Heart right ventricle (tissue), 16 donors: ENCODE results near the gene TMEM238. TPM values are rescaled to one million over a fixed set of nuclear protein-coding genes. Genes with fewer than 3 reads are reported as not detected.
A peak's percentile ranks its signal among the peaks of the same experiment; 100 is the strongest.

Experiments used
- ATAC-seq, 8 donors: fragments of 200-7000 bp; cut with Tn5 transposase; one replicate each; pipeline ENCODE4 v1.9.1; 2020; ENCODE audit warnings: mild to moderate bottlenecking in 8 of 8, moderate library complexity in 8 of 8, moderate number of reproducible peaks in 1 of 8
- DNase-seq, 2 donors: peaks; one replicate each; pipeline ENCODE4 v3.0.0-alpha.2; 2020
- H3K27ac ChIP-seq, 10 donors: fragments of 200-600 bp; sonication (generic) in 2 of 10; one replicate each; pipeline versions ENCODE4 v1.5.0 to v1.8.0; 2020 to 2022; ENCODE audit warnings: mild to moderate bottlenecking in 3 of 10
- H3K27me3 ChIP-seq, 7 donors: fragments of 200-600 bp; one replicate each; pipeline ENCODE4 v1.8.0; 2021 to 2022; ENCODE audit warnings: mild to moderate bottlenecking in 2 of 7
- H3K36me3 ChIP-seq, 9 donors: fragments of 200-600 bp; sonication (generic) in 1 of 9; one replicate each; pipeline versions ENCODE4 v1.5.0 to v1.8.0; 2020 to 2022; ENCODE audit warnings: mild to moderate bottlenecking in 2 of 9
- H3K4me1 ChIP-seq, 9 donors: fragments of 200-600 bp; sonication (generic) in 1 of 9; one replicate each; pipeline versions ENCODE4 v1.5.0 to v1.8.0; 2020 to 2022; ENCODE audit warnings: mild to moderate bottlenecking in 4 of 9
- H3K4me3 ChIP-seq, 10 donors: fragments of 200-600 bp; sonication (generic) in 2 of 10; one replicate each; pipeline versions ENCODE4 v1.5.0 to v1.8.0; 2020 to 2022; ENCODE audit warnings: mild to moderate bottlenecking in 7 of 10, moderate library complexity in 2 of 10
- H3K9me3 ChIP-seq, 11 donors: fragments of 200-600 bp in 10 of 11; sonication (generic) in 2 of 11; one replicate each; pipeline versions ENCODE4 v1.5.0 to v1.8.0; 2013 to 2022; ENCODE audit warnings: mild to moderate bottlenecking in 2 of 11, control low read depth in 1 of 11, moderate library complexity in 1 of 11
- CTCF ChIP-seq, 9 donors: fragments of 200-600 bp; sonication (generic) in 2 of 9; IDR thresholded peaks; one replicate each; pipeline versions ENCODE4 v1.5.0 to v1.8.0; 2021 to 2022; ENCODE audit warnings: antibody characterized with exemption in 9 of 9, mild to moderate bottlenecking in 5 of 9, moderate library complexity in 1 of 9
- WGBS, 2 donors: extraction: QIAGEN DNeasy Blood & Tissue Kit; methylation state at CpG; one replicate each; pipeline ENCODE4 v1.1.7; 2013; ENCODE audit warnings: inconsistent platforms in 1 of 2; 5-methylcytosine and 5-hydroxymethylcytosine counted together
- intact Hi-C, 10 donors: fragments of 100-400 bp; cut with DNase I; formaldehyde crosslinking; loops; one replicate each; pipeline versions ENCODE4 v1.11.1 to v1.14.2; 2022
- polyA plus RNA-seq, 2 donors: library from polyadenylated mRNA; stranded (reverse); fragments of 200-250 nt; gene quantifications; one replicate each; pipeline ENCODE4 v1.2.3, GENCODE V29; 2013
- total RNA-seq, 10 donors: library from RNA; stranded (reverse); fragmentation: NEBNext Ultra II Directional in 3 of 10; extraction: Animal tissue kit (Norgen Biotek cat#: 25700) in 3 of 10; gene quantifications; one replicate each; pipeline versions ENCODE4 v1.2.1 to v1.2.4, GENCODE V29; 2021 to 2023
- donor health status: Arrhythmogenic right ventricular cardiomyopathy.
- donor health status: ischemic (EF 13 %, LVEDD 7.1; RV severe dilation, severe dysfunction).
- donor health status: healthy with polysubstance abuse.
- donor health status: DM: no; HTN: yes; CAD: no.
- donor health status: DM: no; HTN: no; CAD: no.
- donor health status: ischemic (EF 25% LVEDD 6.9; RV normal size, moderate dysfunction).
- donor health status: ischemic (EF 25% LVEDD 5.7; RV mildly dilated, moderate dysfunction).
- donor health status: healthy.
- donor health status: DM: yes; HTN: yes; CAD: no.
- donor health status: Ischemic cardiomyopathy.
- donor health status: ischemic (EF 35%, LVEDD 5.7; RV mildly dilated, moderate dysfunction).
- donor health status: nonischemic (EF 11% LVEDD 7.7; RV severe dilation, severe dysfunction).
- donor health status: DM: yes; HTN: yes; CAD: no.
- donor health status: PGD.
- donor health status: ischemic (EF 29% LVEDD 5.4; RV normal size, mild dysfunction).
- donor health status: nonischemic (EF 23%, LVEDD 6.1; RV moderate dilation, normal function).

TMEM238 gene
- total and polyA plus RNA-seq, 12 donors: 0.06 to 1.3 (median 0.39) TPM; not detected in 3

GRCh38 chr19:55389386-55390317, 5.6 kb upstream of the TMEM238 start:
- intact Hi-C loops: loop anchor here in 4 of 10 donors (5.0 to 10.0 kb wide), 4 partner anchors 73 to 107 kb away; partner anchors contain the start of genes BRSK1 (in 1 of the 4), C19orf85 (in 1 of the 4), HSPBP1 (in 1 of the 4) and ISOC2 (in 1 of the 4)
- no peaks in the 10 kb centered on the region for H3K9me3 ChIP-seq
- 85 to 86% methylated on average over 21 of the region's 21 CpGs for WGBS, 2 donors

GRCh38 chr19:55387736-55388497, 3.8 kb upstream of the TMEM238 start:
- 89 to 90% methylated on average over 24 of the region's 24 CpGs for WGBS, 2 donors
- no peak overlapping the region for H3K27ac ChIP-seq
- H3K4me3 ChIP-seq: peak overlapping the region in 8 of 10 donors; percentile 74 to 99 (median 82)
- ATAC-seq (no peak), DNase-seq (no peak)
- H3K36me3 ChIP-seq: peaks cover 0 to 63% (median 41%) of the 10 kb centered on the region in 9 donors
- H3K9me3 ChIP-seq: no peaks in the 10 kb centered on the region
- intact Hi-C loops: loop anchor here in 4 of 10 donors (5.0 to 10.0 kb wide), 4 partner anchors 74 to 106 kb away; partner anchors contain the start of genes BRSK1 (in 1 of the 4), C19orf85 (in 1 of the 4), HSPBP1 (in 1 of the 4) and ISOC2 (in 1 of the 4)
- TF ChIP-seq CTCF (IDR thresholded peaks at IDR 0.05): no peak
- H3K4me1 ChIP-seq: peaks cover 27 to 58% (median 44%) of the 10 kb centered on the region in 9 donors
- no peaks in the 10 kb centered on the region for H3K27me3 ChIP-seq

More at GRCh38 chr19:55389386-55390317, 5.6 kb upstream of the TMEM238 start:
- peaks cover 20 to 47% (median 32%) of the 10 kb centered on the region in 9 donors for H3K4me1 ChIP-seq
- no peaks in the 10 kb centered on the region for H3K27me3 ChIP-seq
- no peak overlapping the region for H3K27ac ChIP-seq
- ATAC-seq (no peak), DNase-seq (no peak)
- no peak for TF ChIP-seq CTCF (IDR thresholded peaks at IDR 0.05)
- H3K4me3 ChIP-seq: no peak overlapping the region
- peaks cover 0 to 63% (median 41%) of the 10 kb centered on the region in 9 donors for H3K36me3 ChIP-seq

- intact Hi-C loops: loop anchor here in 4 of 10 donors (5.0 to 10.0 kb wide), 4 partner anchors 76 to 104 kb away; partner anchors contain the start of genes BRSK1 (in 1 of the 4), C19orf85 (in 1 of the 4), HSPBP1 (in 1 of the 4) and ISOC2 (in 1 of the 4)
- peaks cover 27 to 60% (median 44%) of the 10 kb centered on the region in 9 donors for H3K4me1 ChIP-seq
These were observed 2.4 kb upstream of the TMEM238 start for GRCh38 chr19:55386493-55386971.

More at GRCh38 chr19:55386493-55386971, 2.4 kb upstream of the TMEM238 start:
- H3K36me3 ChIP-seq: peaks cover 0 to 51% (median 35%) of the 10 kb centered on the region in 9 donors
- no peak for TF ChIP-seq CTCF (IDR thresholded peaks at IDR 0.05)
- no peak for DNase-seq
- no peak for ATAC-seq
- no peaks in the 10 kb centered on the region for H3K27me3 ChIP-seq
- WGBS, 2 donors: 6% methylated on average over 33 of the region's 33 CpGs
- no peaks in the 10 kb centered on the region for H3K9me3 ChIP-seq
- peak overlapping the region; percentile 25 to 97 (median 91) for H3K27ac ChIP-seq
- H3K4me3 ChIP-seq: peak overlapping the region; percentile 74 to 99 (median 80)
